Measurements from ENCODE around the gene CREBBP. TPM values are rescaled to one million over a fixed set of nuclear protein-coding genes. Genes with fewer than 3 reads are reported as not detected.
A peak's percentile ranks its signal among the peaks of the same experiment; 100 is the strongest.
"Not testable (repeated sequence)": the region's sequence is repeated elsewhere in the genome, so short reads cannot be mapped to it uniquely, and the experiment has no call there.

Gene CREBBP
- 31.9 and 34.3 TPM in 2 replicates for polyA plus RNA-seq (2013)

- Histone ChIP-seq H4K12ac (ENCODE audit: low read depth, low read length) (peak within 1 kb of the TSS; percentile 98), H4K8ac (ENCODE audit: low read depth, low read length) (peak within 1 kb of the TSS; percentile 92), H2AFZ (ENCODE audit: insufficient read depth, low read length, poor library complexity) (peak within 1 kb of the TSS; percentile 94), H3K4me1 (ENCODE audit: control insufficient read depth in 1 of 2, insufficient read depth in 2 of 2, low read length in 2 of 2) (peaks cover 6 to 8% of the 10 kb centered on the region in 2 experiments), H3K14ac (ENCODE audit: low read length) (peak within 1 kb of the TSS; percentile 96), H3K9me3 (ENCODE audit: insufficient read depth, low read depth, low read length) (no peaks in the 10 kb centered on the region), H2AK5ac (ENCODE audit: low read length) (peak within 1 kb of the TSS; percentile 84), H2BK5ac (ENCODE audit: low read depth, low read length, poor library complexity) (peak within 1 kb of the TSS; percentile 90), H4K91ac (ENCODE audit: low read depth, low read length) (peak within 1 kb of the TSS; percentile 97), H3K4ac (ENCODE audit: low read depth, low read length) (peak within 1 kb of the TSS; percentile 98), H3K79me1 (ENCODE audit: low read length) (peaks cover 13% of the 10 kb centered on the region), H3K9ac (ENCODE audit: low read length) (peak within 1 kb of the TSS; percentile 99), H3K4me3 (ENCODE audit: low read depth, low read length) (peak within 1 kb of the TSS; percentile 91), H3K36me3 (ENCODE audit: control insufficient read depth in 1 of 2, insufficient read depth in 2 of 2, low read length in 2 of 2) (peaks cover 0 to 3% of the 10 kb centered on the region in 2 experiments), H2BK12ac (ENCODE audit: low read length) (no peak within 1 kb of the TSS), H3K23ac (ENCODE audit: low read length) (no peak within 1 kb of the TSS), H3K79me2 (ENCODE audit: control insufficient read depth, insufficient read depth, low read length, poor library complexity) (peaks cover 25% of the 10 kb centered on the region), H3K4me2 (ENCODE audit: low read length) (peak within 1 kb of the TSS; percentile 70), H3K27ac (ENCODE audit: low read depth, low read length) (peak within 1 kb of the TSS; percentile 83), H3K27me3 (ENCODE audit: insufficient read depth, low read length) (no peaks in the 10 kb centered on the region), H2BK120ac (ENCODE audit: insufficient read depth, low read length, poor library complexity) (peak within 1 kb of the TSS; percentile 69), H3K18ac (ENCODE audit: low read length) (peak within 1 kb of the TSS; percentile 93)
- DNase-seq = peak; percentile 89 to 95
- WGBS (ENCODE audit: extremely low coverage, insufficient coverage, insufficient read length) = no CpG with 5 or more reads among the region's 96 CpGs
Observed at GRCh38 chr16:3880623-3881498, at the start of gene CREBBP. CREBBP (minus strand) TSS chr16:3880713; CDS start chr16:3879916, 797 bp downstream.

GRCh38 chr16:3927147-3927546 is 46.6 kb upstream of the CREBBP start:
- no CpG with 5 or more reads among the region's 2 CpGs for WGBS (ENCODE audit: extremely low coverage, insufficient coverage, insufficient read length)
- not testable (repeated sequence) for H3K9ac ChIP-seq (ENCODE audit: low read length)

GRCh38 chr16:3924763-3925162 is 44.2 kb upstream of the CREBBP start:
- H3K4me2 ChIP-seq (ENCODE audit: low read length) = no peak overlapping the region
- H4K12ac ChIP-seq (ENCODE audit: low read depth, low read length) = no peak overlapping the region
- H3K9me3 ChIP-seq (ENCODE audit: insufficient read depth, low read depth, low read length) = no peaks in the 10 kb centered on the region
- no peak overlapping the region for H3K27ac ChIP-seq (ENCODE audit: low read depth, low read length)
- no peak for DNase-seq
- no peaks in the 10 kb centered on the region for H3K79me1 ChIP-seq (ENCODE audit: low read length)
- no peak overlapping the region for H4K8ac ChIP-seq (ENCODE audit: low read depth, low read length)
- H3K4ac ChIP-seq (ENCODE audit: low read depth, low read length) = no peak overlapping the region
- no peak overlapping the region for H2AK5ac ChIP-seq (ENCODE audit: low read length)
- H4K91ac ChIP-seq (ENCODE audit: low read depth, low read length) = no peak overlapping the region
- no peak overlapping the region for H3K14ac ChIP-seq (ENCODE audit: low read length)
- no peak overlapping the region for H2BK5ac ChIP-seq (ENCODE audit: low read depth, low read length, poor library complexity)
- no peak overlapping the region for H3K4me3 ChIP-seq (ENCODE audit: low read depth, low read length)
- H2BK120ac ChIP-seq (ENCODE audit: insufficient read depth, low read length, poor library complexity) = no peak overlapping the region
- no peaks in the 10 kb centered on the region for H3K79me2 ChIP-seq (ENCODE audit: control insufficient read depth, insufficient read depth, low read length, poor library complexity)
- no peaks in the 10 kb centered on the region for H3K36me3 ChIP-seq (ENCODE audit: control insufficient read depth in 1 of 2, insufficient read depth in 2 of 2, low read length in 2 of 2)
- H2AFZ ChIP-seq (ENCODE audit: insufficient read depth, low read length, poor library complexity) = no peak overlapping the region
- no peaks in the 10 kb centered on the region for H3K27me3 ChIP-seq (ENCODE audit: insufficient read depth, low read length)
- no peaks in the 10 kb centered on the region for H3K4me1 ChIP-seq (ENCODE audit: control insufficient read depth in 1 of 2, insufficient read depth in 2 of 2, low read length in 2 of 2)
- H3K18ac ChIP-seq (ENCODE audit: low read length) = no peak overlapping the region
- no peak overlapping the region for H3K23ac ChIP-seq (ENCODE audit: low read length)
- H2BK12ac ChIP-seq (ENCODE audit: low read length) = no peak overlapping the region
- no peak overlapping the region for H3K9ac ChIP-seq (ENCODE audit: low read length)

More at GRCh38 chr16:3927147-3927546, 46.6 kb upstream of the CREBBP start:
- not testable (repeated sequence) for H3K79me2 ChIP-seq (ENCODE audit: control insufficient read depth, insufficient read depth, low read length, poor library complexity); DNase-seq; H3K23ac ChIP-seq (ENCODE audit: low read length); H3K18ac ChIP-seq (ENCODE audit: low read length); H4K12ac ChIP-seq (ENCODE audit: low read depth, low read length); H3K4me1 ChIP-seq (ENCODE audit: control insufficient read depth in 1 of 2, insufficient read depth in 2 of 2, low read length in 2 of 2); H2BK12ac ChIP-seq (ENCODE audit: low read length); H3K27ac ChIP-seq (ENCODE audit: low read depth, low read length); H3K9me3 ChIP-seq (ENCODE audit: insufficient read depth, low read depth, low read length); H3K27me3 ChIP-seq (ENCODE audit: insufficient read depth, low read length); H4K91ac ChIP-seq (ENCODE audit: low read depth, low read length); H2AK5ac ChIP-seq (ENCODE audit: low read length); H2BK5ac ChIP-seq (ENCODE audit: low read depth, low read length, poor library complexity); H2AFZ ChIP-seq (ENCODE audit: insufficient read depth, low read length, poor library complexity); H4K8ac ChIP-seq (ENCODE audit: low read depth, low read length); H3K4ac ChIP-seq (ENCODE audit: low read depth, low read length); H3K4me3 ChIP-seq (ENCODE audit: low read depth, low read length); H3K36me3 ChIP-seq (ENCODE audit: control insufficient read depth in 1 of 2, insufficient read depth in 2 of 2, low read length in 2 of 2); H3K79me1 ChIP-seq (ENCODE audit: low read length); H2BK120ac ChIP-seq (ENCODE audit: insufficient read depth, low read length, poor library complexity); H3K14ac ChIP-seq (ENCODE audit: low read length); H3K4me2 ChIP-seq (ENCODE audit: low read length)

GRCh38 chr16:3922241-3922640 is 41.7 kb upstream of the CREBBP start:
- no CpG with 5 or more reads among the region's 13 CpGs for WGBS (ENCODE audit: extremely low coverage, insufficient coverage, insufficient read length)
- Histone ChIP-seq H3K4me3 (ENCODE audit: low read depth, low read length) (peak overlapping the region; percentile 6), H4K8ac (ENCODE audit: low read depth, low read length) (no peak overlapping the region), H3K4me2 (ENCODE audit: low read length) (no peak overlapping the region), H3K4ac (ENCODE audit: low read depth, low read length) (no peak overlapping the region), H2BK5ac (ENCODE audit: low read depth, low read length, poor library complexity) (no peak overlapping the region), H2BK120ac (ENCODE audit: insufficient read depth, low read length, poor library complexity) (no peak overlapping the region), H3K9me3 (ENCODE audit: insufficient read depth, low read depth, low read length) (peaks cover 6% of the 10 kb centered on the region), H3K14ac (ENCODE audit: low read length) (no peak overlapping the region), H3K36me3 (ENCODE audit: control insufficient read depth in 1 of 2, insufficient read depth in 2 of 2, low read length in 2 of 2) (no peaks in the 10 kb centered on the region), H3K79me2 (ENCODE audit: control insufficient read depth, insufficient read depth, low read length, poor library complexity) (no peaks in the 10 kb centered on the region), H4K91ac (ENCODE audit: low read depth, low read length) (no peak overlapping the region), H3K27me3 (ENCODE audit: insufficient read depth, low read length) (no peaks in the 10 kb centered on the region), H3K9ac (ENCODE audit: low read length) (no peak overlapping the region), H3K27ac (ENCODE audit: low read depth, low read length) (no peak overlapping the region), H3K23ac (ENCODE audit: low read length) (no peak overlapping the region), H4K12ac (ENCODE audit: low read depth, low read length) (no peak overlapping the region), H3K79me1 (ENCODE audit: low read length) (no peaks in the 10 kb centered on the region), H3K4me1 (ENCODE audit: control insufficient read depth in 1 of 2, insufficient read depth in 2 of 2, low read length in 2 of 2) (no peaks in the 10 kb centered on the region), H2BK12ac (ENCODE audit: low read length) (no peak overlapping the region), H3K18ac (ENCODE audit: low read length) (no peak overlapping the region), H2AK5ac (ENCODE audit: low read length) (no peak overlapping the region), H2AFZ (ENCODE audit: insufficient read depth, low read length, poor library complexity) (no peak overlapping the region)
- DNase-seq = no peak
